ENCODE measurements around the gene GRIK3. TPM values are rescaled to one million over a fixed set of nuclear protein-coding genes. Genes with fewer than 3 reads are reported as not detected.

The GRIK3 gene
- total RNA-seq, 1 donor: under 0.01 TPM

GRCh38 chr1:36853638-36854037 lies 180.7 kb downstream of the GRIK3 start:
- Histone ChIP-seq H3K4me3 (ENCODE audit: low read length) (no peak overlapping the region), H3K9me3 (ENCODE audit: low read depth, low read length) (no peaks in the 10 kb centered on the region), H3K4me1 (ENCODE audit: insufficient read depth, low read length) (no peaks in the 10 kb centered on the region), H3K27me3 (ENCODE audit: insufficient read depth, low read length) (no peaks in the 10 kb centered on the region)

GRCh38 chr1:36852586-36852985 lies 181.7 kb downstream of the GRIK3 start:
- Histone ChIP-seq H3K4me3 (ENCODE audit: low read length) (no peak overlapping the region), H3K9me3 (ENCODE audit: low read depth, low read length) (no peaks in the 10 kb centered on the region), H3K4me1 (ENCODE audit: insufficient read depth, low read length) (no peaks in the 10 kb centered on the region), H3K27me3 (ENCODE audit: insufficient read depth, low read length) (no peaks in the 10 kb centered on the region)

- H3K27me3 ChIP-seq (ENCODE audit: insufficient read depth, low read length): no peaks in the 10 kb centered on the region
- H3K4me3 ChIP-seq (ENCODE audit: low read length): no peak overlapping the region
- no peaks in the 10 kb centered on the region for H3K9me3 ChIP-seq (ENCODE audit: low read depth, low read length)
- no peaks in the 10 kb centered on the region for H3K4me1 ChIP-seq (ENCODE audit: insufficient read depth, low read length)
Observed at GRCh38 chr1:36851595-36851994, 182.7 kb downstream of the GRIK3 start.

- H3K4me3 ChIP-seq (ENCODE audit: low read length): no peak overlapping the region
- H3K4me1 ChIP-seq (ENCODE audit: insufficient read depth, low read length): no peaks in the 10 kb centered on the region
- no peaks in the 10 kb centered on the region for H3K9me3 ChIP-seq (ENCODE audit: low read depth, low read length)
- no peaks in the 10 kb centered on the region for H3K27me3 ChIP-seq (ENCODE audit: insufficient read depth, low read length)
Observed at GRCh38 chr1:36851087-36851486, 183.2 kb downstream of the GRIK3 start.

- Histone ChIP-seq H3K4me3 (ENCODE audit: low read length) (no peak overlapping the region), H3K4me1 (ENCODE audit: insufficient read depth, low read length) (no peaks in the 10 kb centered on the region), H3K9me3 (ENCODE audit: low read depth, low read length) (no peaks in the 10 kb centered on the region), H3K27me3 (ENCODE audit: insufficient read depth, low read length) (no peaks in the 10 kb centered on the region)
Observed at GRCh38 chr1:36849956-36850355, 184.4 kb downstream of the GRIK3 start.

GRCh38 chr1:36847761-36848160 lies 186.6 kb downstream of the GRIK3 start:
- Histone ChIP-seq H3K27me3 (ENCODE audit: insufficient read depth, low read length) (no peaks in the 10 kb centered on the region), H3K9me3 (ENCODE audit: low read depth, low read length) (no peaks in the 10 kb centered on the region), H3K4me3 (ENCODE audit: low read length) (no peak overlapping the region), H3K4me1 (ENCODE audit: insufficient read depth, low read length) (no peaks in the 10 kb centered on the region)

GRCh38 chr1:36847186-36847585 lies 187.1 kb downstream of the GRIK3 start:
- no peaks in the 10 kb centered on the region for H3K9me3 ChIP-seq (ENCODE audit: low read depth, low read length)
- no peak overlapping the region for H3K4me3 ChIP-seq (ENCODE audit: low read length)
- no peaks in the 10 kb centered on the region for H3K27me3 ChIP-seq (ENCODE audit: insufficient read depth, low read length)
- H3K4me1 ChIP-seq (ENCODE audit: insufficient read depth, low read length): no peaks in the 10 kb centered on the region

GRCh38 chr1:36846357-36846756 lies 188.0 kb downstream of the GRIK3 start:
- no peaks in the 10 kb centered on the region for H3K4me1 ChIP-seq (ENCODE audit: insufficient read depth, low read length)
- H3K27me3 ChIP-seq (ENCODE audit: insufficient read depth, low read length): no peaks in the 10 kb centered on the region
- no peaks in the 10 kb centered on the region for H3K9me3 ChIP-seq (ENCODE audit: low read depth, low read length)
- no peak overlapping the region for H3K4me3 ChIP-seq (ENCODE audit: low read length)

GRCh38 chr1:36845802-36846201 lies 188.5 kb downstream of the GRIK3 start:
- no peaks in the 10 kb centered on the region for H3K4me1 ChIP-seq (ENCODE audit: insufficient read depth, low read length)
- no peak overlapping the region for H3K4me3 ChIP-seq (ENCODE audit: low read length)
- no peaks in the 10 kb centered on the region for H3K27me3 ChIP-seq (ENCODE audit: insufficient read depth, low read length)
- no peaks in the 10 kb centered on the region for H3K9me3 ChIP-seq (ENCODE audit: low read depth, low read length)

- Histone ChIP-seq H3K9me3 (ENCODE audit: low read depth, low read length) (no peaks in the 10 kb centered on the region), H3K27me3 (ENCODE audit: insufficient read depth, low read length) (no peaks in the 10 kb centered on the region), H3K4me1 (ENCODE audit: insufficient read depth, low read length) (no peaks in the 10 kb centered on the region), H3K4me3 (ENCODE audit: low read length) (no peak overlapping the region)
Observed at GRCh38 chr1:36844917-36845316, 189.4 kb downstream of the GRIK3 start.

- no peak overlapping the region for H3K4me3 ChIP-seq (ENCODE audit: low read length)
- no peaks in the 10 kb centered on the region for H3K27me3 ChIP-seq (ENCODE audit: insufficient read depth, low read length)
- H3K4me1 ChIP-seq (ENCODE audit: insufficient read depth, low read length): no peaks in the 10 kb centered on the region
- H3K9me3 ChIP-seq (ENCODE audit: low read depth, low read length): no peaks in the 10 kb centered on the region
Observed at GRCh38 chr1:36843906-36844610, 190.3 kb downstream of the GRIK3 start.

- Histone ChIP-seq H3K27me3 (ENCODE audit: insufficient read depth, low read length) (no peaks in the 10 kb centered on the region), H3K9me3 (ENCODE audit: low read depth, low read length) (no peaks in the 10 kb centered on the region), H3K4me1 (ENCODE audit: insufficient read depth, low read length) (no peaks in the 10 kb centered on the region)
Observed at GRCh38 chr1:36843027-36843426, 191.3 kb downstream of the GRIK3 start.

GRCh38 chr1:36842448-36842847 lies 191.9 kb downstream of the GRIK3 start:
- Histone ChIP-seq H3K27me3 (ENCODE audit: insufficient read depth, low read length) (no peaks in the 10 kb centered on the region), H3K9me3 (ENCODE audit: low read depth, low read length) (no peaks in the 10 kb centered on the region), H3K4me1 (ENCODE audit: insufficient read depth, low read length) (no peaks in the 10 kb centered on the region), H3K4me3 (ENCODE audit: low read length) (no peak overlapping the region)

More at GRCh38 chr1:36843027-36843426, 191.3 kb downstream of the GRIK3 start:
- H3K4me3 ChIP-seq (ENCODE audit: low read length): no peak overlapping the region

GRCh38 chr1:36839485-36839884 lies 194.8 kb downstream of the GRIK3 start:
- H3K9me3 ChIP-seq (ENCODE audit: low read depth, low read length): no peaks in the 10 kb centered on the region
- H3K4me1 ChIP-seq (ENCODE audit: insufficient read depth, low read length): no peaks in the 10 kb centered on the region
- no peaks in the 10 kb centered on the region for H3K27me3 ChIP-seq (ENCODE audit: insufficient read depth, low read length)
- no peak overlapping the region for H3K4me3 ChIP-seq (ENCODE audit: low read length)

- no peaks in the 10 kb centered on the region for H3K4me1 ChIP-seq (ENCODE audit: insufficient read depth, low read length)
- no peaks in the 10 kb centered on the region for H3K9me3 ChIP-seq (ENCODE audit: low read depth, low read length)
- no peaks in the 10 kb centered on the region for H3K27me3 ChIP-seq (ENCODE audit: insufficient read depth, low read length)
- no peak overlapping the region for H3K4me3 ChIP-seq (ENCODE audit: low read length)
Observed at GRCh38 chr1:36838888-36839287, 195.4 kb downstream of the GRIK3 start.

GRCh38 chr1:36836916-36837315 lies 197.4 kb downstream of the GRIK3 start:
- Histone ChIP-seq H3K9me3 (ENCODE audit: low read depth, low read length) (no peaks in the 10 kb centered on the region), H3K4me1 (ENCODE audit: insufficient read depth, low read length) (no peaks in the 10 kb centered on the region), H3K27me3 (ENCODE audit: insufficient read depth, low read length) (no peaks in the 10 kb centered on the region), H3K4me3 (ENCODE audit: low read length) (no peak overlapping the region)
